ENCODE measurements around the gene PCBD1. TPM values are rescaled to one million over a fixed set of nuclear protein-coding genes. Genes with fewer than 3 reads are reported as not detected.

The PCBD1 gene
- total RNA-seq, 1 donor, result 23.7 TPM

- no peak for DNase-seq (ENCODE audit: low read depth)
- no peak for TF ChIP-seq CTCF (IDR thresholded peaks at IDR 0.05; ENCODE audit: insufficient read depth, low read length)
- no peak overlapping the region for H3K4me3 ChIP-seq (ENCODE audit: low read depth, low read length)
These were observed 19.5 kb upstream of the PCBD1 start for GRCh38 chr10:70907637-70908405.

- DNase-seq (ENCODE audit: low read depth), result no peak
- H3K4me3 ChIP-seq (ENCODE audit: low read depth, low read length), result no peak overlapping the region
These were observed 18.7 kb upstream of the PCBD1 start for GRCh38 chr10:70906953-70907636.

GRCh38 chr10:70906031-70906783, 17.8 kb upstream of the PCBD1 start:
- no peak for TF ChIP-seq CTCF (IDR thresholded peaks at IDR 0.05; ENCODE audit: insufficient read depth, low read length)
- no peak overlapping the region for H3K4me3 ChIP-seq (ENCODE audit: low read depth, low read length)
- DNase-seq (ENCODE audit: low read depth), result no peak

More at GRCh38 chr10:70906953-70907636, 18.7 kb upstream of the PCBD1 start:
- no peak for TF ChIP-seq CTCF (IDR thresholded peaks at IDR 0.05; ENCODE audit: insufficient read depth, low read length)

GRCh38 chr10:70905071-70906021, 17.0 kb upstream of the PCBD1 start:
- TF ChIP-seq CTCF (IDR thresholded peaks at IDR 0.05; ENCODE audit: insufficient read depth, low read length), result no peak
- no peak overlapping the region for H3K4me3 ChIP-seq (ENCODE audit: low read depth, low read length)
- DNase-seq (ENCODE audit: low read depth), result no peak

GRCh38 chr10:70903262-70903921, 15.0 kb upstream of the PCBD1 start:
- TF ChIP-seq CTCF (IDR thresholded peaks at IDR 0.05; ENCODE audit: insufficient read depth, low read length), result peak; percentile 90
- DNase-seq (ENCODE audit: low read depth), result peak; percentile 55
- H3K4me3 ChIP-seq (ENCODE audit: low read depth, low read length), result no peak overlapping the region

Measured in fibroblast of the aortic adventitia (primary cell).